Aorta (tissue), 5 donors: ENCODE data around the gene CD79A. TPM values are rescaled to one million over a fixed set of nuclear protein-coding genes. Genes with fewer than 3 reads are reported as not detected.
"Not testable (repeated sequence)": the region's sequence is repeated elsewhere in the genome, so short reads cannot be mapped to it uniquely, and the experiment has no call there.

Source experiments
- ATAC-seq: fragments of 200-7000 bp; cut with Tn5 transposase; one replicate; pipeline ENCODE4 v1.9.1; 2022; ENCODE audit warnings: moderate library complexity; ENCODE audit not compliant: low FRiP score
- DNase-seq, 2 donors: peaks; one replicate each; pipeline ENCODE4 v3.0.0-alpha.2; 2020
- H3K27ac ChIP-seq, 2 donors: one replicate each; pipeline ENCODE4 v1.5.1; 2013; ENCODE audit warnings: low read length in 2 of 2, mild to moderate bottlenecking in 2 of 2, moderate library complexity in 2 of 2, control low read depth in 1 of 2, inconsistent platforms in 1 of 2, low read depth in 1 of 2
- H3K27me3 ChIP-seq, 2 donors: one replicate each; pipeline ENCODE4 v1.6.1; 2013; ENCODE audit warnings: control low read depth in 1 of 2, low read length in 1 of 2, mild to moderate bottlenecking in 1 of 2, moderate library complexity in 1 of 2; ENCODE audit not compliant: insufficient read depth in 2 of 2, control insufficient read depth in 1 of 2
- H3K36me3 ChIP-seq, 2 donors: one replicate each; pipeline ENCODE4 v1.6.1; 2013; ENCODE audit warnings: control low read depth in 1 of 2, low read length in 1 of 2, mild to moderate bottlenecking in 1 of 2; ENCODE audit not compliant: insufficient read depth in 2 of 2, control insufficient read depth in 1 of 2
- H3K4me1 ChIP-seq, 2 donors: one replicate each; pipeline ENCODE4 v1.6.1; 2013; ENCODE audit warnings: low read length in 2 of 2, control low read depth in 1 of 2, mild to moderate bottlenecking in 1 of 2, moderate library complexity in 1 of 2; ENCODE audit not compliant: insufficient read depth in 2 of 2, control insufficient read depth in 1 of 2
- H3K4me3 ChIP-seq, 2 donors: one replicate each; pipeline ENCODE4 v1.5.1; 2013; ENCODE audit warnings: low read length in 2 of 2, control low read depth in 1 of 2, mild to moderate bottlenecking in 1 of 2
- H3K9me3 ChIP-seq: one replicate; pipeline ENCODE4 v1.6.1; 2013; ENCODE audit warnings: mild to moderate bottlenecking, low read length; ENCODE audit not compliant: control insufficient read depth
- WGBS, 2 donors: extraction: QIAGEN DNeasy Blood & Tissue Kit; methylation state at CpG; one replicate each; pipeline ENCODE4 v1.1.7; 2013; 5-methylcytosine and 5-hydroxymethylcytosine counted together
- intact Hi-C, 2 donors: fragments of 100-400 bp; cut with DNase I; formaldehyde crosslinking; loops; one replicate each; pipeline versions ENCODE4 v1.14.2 to v1.15.0; 2022
- polyA plus RNA-seq, 2 donors: library from polyadenylated mRNA; stranded (reverse); fragments of 200-250 nt; gene quantifications; one replicate each; pipeline ENCODE4 v1.2.3, GENCODE V29; 2013
- total RNA-seq, 2 donors: library from RNA; stranded (reverse); fragmentation: NEBNext Ultra II Directional; extraction: Animal tissue kit (Norgen Biotek cat#: 25700); gene quantifications; one replicate each; pipeline ENCODE4 v1.2.1, GENCODE V29; 2021
- donor health status: healthy with polysubstance abuse.
- donor health status: Bipolar disorder and iron deficiency.
- donor health status: DM: no; HTN: no; CAD: no.
- donor health status: DM: no; HTN: no; CAD: no.
- donor health status: DM: yes; HTN: yes; CAD: no.

Gene CD79A
- total and polyA plus RNA-seq, 4 donors, result 0.49 to 1.3 (median 0.79) TPM

- Histone ChIP-seq H3K27ac (no peak overlapping the region), H3K4me3 (no peak overlapping the region), H3K36me3 (peaks cover 0 to 10% of the 10 kb centered on the region in 2 donors), H3K9me3 (no peaks in the 10 kb centered on the region), H3K27me3 (no peaks in the 10 kb centered on the region), H3K4me1 (no peaks in the 10 kb centered on the region)
- 82 to 92% methylated on average over 12 of the region's 12 CpGs for WGBS, 2 donors
- intact Hi-C loops, result no loop called here
- DNase-seq, result no peak
- no peak for ATAC-seq
Observed at GRCh38 chr19:41868989-41869300, 8.1 kb upstream of the CD79A start.

GRCh38 chr19:41869374-41869955 lies 7.6 kb upstream of the CD79A start:
- no peak for ATAC-seq
- Histone ChIP-seq H3K27ac (no peak overlapping the region), H3K4me1 (no peaks in the 10 kb centered on the region), H3K27me3 (no peaks in the 10 kb centered on the region), H3K9me3 (no peaks in the 10 kb centered on the region), H3K36me3 (peaks cover 0 to 6% of the 10 kb centered on the region in 2 donors), H3K4me3 (no peak overlapping the region)
- WGBS, 2 donors, result 84 to 85% methylated on average over 13 of the region's 13 CpGs
- intact Hi-C loops, result no loop called here
- DNase-seq, result no peak

GRCh38 chr19:41870401-41870873 lies 6.6 kb upstream of the CD79A start:
- ATAC-seq, result no peak
- intact Hi-C loops, result no loop called here

GRCh38 chr19:41871573-41872383 lies 5.3 kb upstream of the CD79A start:
- ATAC-seq, result peak; percentile 37
- Histone ChIP-seq H3K9me3 (no peaks in the 10 kb centered on the region), H3K27me3 (no peaks in the 10 kb centered on the region), H3K4me3 (no peak overlapping the region), H3K36me3 (peaks cover 0 to 4% of the 10 kb centered on the region in 2 donors), H3K4me1 (no peaks in the 10 kb centered on the region), H3K27ac (no peak overlapping the region)
- DNase-seq, result no peak
- WGBS, 2 donors, result 75% methylated on average over 16 of the region's 16 CpGs
- intact Hi-C loops, result no loop called here

More at GRCh38 chr19:41870401-41870873, 6.6 kb upstream of the CD79A start:
- H3K36me3 ChIP-seq, result peaks cover 0 to 4% of the 10 kb centered on the region in 2 donors
- no peak overlapping the region for H3K27ac ChIP-seq
- no peaks in the 10 kb centered on the region for H3K27me3 ChIP-seq
- H3K4me1 ChIP-seq, result no peaks in the 10 kb centered on the region
- H3K9me3 ChIP-seq, result no peaks in the 10 kb centered on the region
- no peak overlapping the region for H3K4me3 ChIP-seq
- no peak for DNase-seq
- WGBS, 2 donors, result 35 to 88% methylated on average over 2 to 3 of the region's 3 CpGs

GRCh38 chr19:41872384-41872774 lies 4.7 kb upstream of the CD79A start:
- no peak overlapping the region for H3K4me3 ChIP-seq
- no peak for DNase-seq
- WGBS, 2 donors, result 87 to 90% methylated on average over 12 of the region's 12 CpGs
- H3K36me3 ChIP-seq, result peaks cover 0 to 4% of the 10 kb centered on the region in 2 donors
- no peaks in the 10 kb centered on the region for H3K4me1 ChIP-seq
- H3K9me3 ChIP-seq, result no peaks in the 10 kb centered on the region
- ATAC-seq, result no peak
- H3K27ac ChIP-seq, result no peak overlapping the region
- H3K27me3 ChIP-seq, result no peaks in the 10 kb centered on the region
- intact Hi-C loops, result no loop called here

GRCh38 chr19:41872775-41873647 lies 4.1 kb upstream of the CD79A start:
- Histone ChIP-seq H3K9me3 (no peaks in the 10 kb centered on the region), H3K4me3 (no peak overlapping the region), H3K27me3 (no peaks in the 10 kb centered on the region), H3K36me3 (peaks cover 0 to 4% of the 10 kb centered on the region in 2 donors), H3K27ac (no peak overlapping the region), H3K4me1 (no peaks in the 10 kb centered on the region)
- intact Hi-C loops, result no loop called here
- peak; percentile 64 to 84 for DNase-seq
- WGBS, 2 donors, result 49 to 50% methylated on average over 18 of the region's 18 CpGs
- no peak for ATAC-seq

GRCh38 chr19:41875973-41876372 lies 1.1 kb upstream of the CD79A start:
- intact Hi-C loops, DNase-seq, ATAC-seq: not testable (repeated sequence)

GRCh38 chr19:41877916-41878905 lies 1.1 kb downstream of the CD79A start:
- no peak overlapping the region for H3K4me3 ChIP-seq

More at GRCh38 chr19:41875973-41876372, 1.1 kb upstream of the CD79A start:
- not testable (repeated sequence) for H3K27me3 ChIP-seq, H3K9me3 ChIP-seq, H3K36me3 ChIP-seq, H3K27ac ChIP-seq, H3K4me3 ChIP-seq, H3K4me1 ChIP-seq
- 77 to 85% methylated on average over 3 of the region's 3 CpGs for WGBS, 2 donors

More at GRCh38 chr19:41877916-41878905, 1.1 kb downstream of the CD79A start:
- H3K36me3 ChIP-seq, result no peaks in the 10 kb centered on the region
- no peaks in the 10 kb centered on the region for H3K9me3 ChIP-seq
- H3K4me1 ChIP-seq, result no peaks in the 10 kb centered on the region
- intact Hi-C loops, result no loop called here
- no peak for ATAC-seq
- WGBS, 2 donors, result 64% methylated on average over 16 to 17 of the region's 17 CpGs
- H3K27ac ChIP-seq, result no peak overlapping the region
- no peak for DNase-seq
- H3K27me3 ChIP-seq, result no peaks in the 10 kb centered on the region
